Measurements from ENCODE around the gene HSPA5. TPM values are rescaled to one million over a fixed set of nuclear protein-coding genes. Genes with fewer than 3 reads are reported as not detected.
"Not testable (repeated sequence)": the region's sequence is repeated elsewhere in the genome, so short reads cannot be mapped to it uniquely, and the experiment has no call there.

The HSPA5 gene
- total and polyA plus RNA-seq, 5 experiments from 2014 or later, result 94.6 to 162 (median 130) TPM

DNA sequence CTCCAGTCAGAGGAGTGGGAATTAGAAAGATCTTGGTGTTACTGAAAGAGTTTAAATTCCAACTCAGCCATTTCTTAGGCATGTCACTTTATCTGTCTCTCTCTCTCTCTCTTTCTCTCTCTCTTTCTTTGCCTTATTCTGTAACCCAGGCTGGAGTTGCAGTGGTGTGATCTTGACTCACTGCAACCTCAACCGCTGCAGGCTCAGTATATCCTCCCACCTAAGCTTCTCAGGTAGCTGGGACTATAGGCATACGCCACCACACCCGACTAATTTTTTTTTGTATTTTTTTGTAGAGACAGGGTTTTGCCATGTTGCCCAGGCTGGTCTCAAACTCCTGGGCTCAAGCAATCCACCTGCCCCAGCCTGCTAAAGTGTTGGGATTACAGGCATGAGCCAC lies 22.5 kb downstream of the HSPA5 start:
- Mint-ChIP-seq H3K36me3 (peaks cover 0 to 69% (median 28%) of the 10 kb centered on the region in 3 donors), H3K9me3 (no peaks in the 10 kb centered on the region), H3K27me3 (no peaks in the 10 kb centered on the region), H3K4me3 (no peak overlapping the region), H3K27ac (peak overlapping the region in 3 of 10 donors; percentile 33 to 76 (median 50)), H3K4me1 (peaks cover 0 to 11% (median 1%) of the 10 kb centered on the region in 4 donors)
- DNase-seq (no peak), ATAC-seq (no peak)
- POLR2A ChIA-PET, result no interaction called here

DNA sequence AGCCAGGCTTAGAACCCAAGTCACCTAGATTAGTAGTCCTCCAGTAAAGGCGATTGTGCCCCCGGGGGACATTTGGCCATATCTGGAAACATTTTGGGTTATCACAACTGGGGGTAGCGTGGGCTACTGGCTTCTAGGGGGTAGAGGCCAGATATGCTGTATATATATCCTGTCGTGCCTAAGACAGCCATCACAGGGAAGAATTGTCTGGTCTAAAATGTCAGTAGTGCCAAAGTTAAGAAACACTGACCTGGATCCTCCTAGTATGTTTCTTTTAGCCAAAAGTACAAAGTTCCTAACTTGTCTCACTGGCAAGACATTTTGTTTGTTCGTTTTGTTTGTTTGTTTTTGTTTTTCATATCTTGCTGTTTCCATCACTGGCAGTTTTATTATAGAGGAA lies 27.0 kb downstream of the HSPA5 start:
- Mint-ChIP-seq H3K36me3 (peaks cover 4 to 77% (median 35%) of the 10 kb centered on the region in 3 donors), H3K27ac (peak overlapping the region in 2 of 10 donors; percentile 4 to 17), H3K4me1 (peaks cover 0 to 15% (median 1%) of the 10 kb centered on the region in 4 donors), H3K27me3 (no peaks in the 10 kb centered on the region), H3K9me3 (no peaks in the 10 kb centered on the region), H3K4me3 (no peak overlapping the region)
- no peak for ATAC-seq
- no peak for DNase-seq
- POLR2A ChIA-PET, result no interaction called here

DNA sequence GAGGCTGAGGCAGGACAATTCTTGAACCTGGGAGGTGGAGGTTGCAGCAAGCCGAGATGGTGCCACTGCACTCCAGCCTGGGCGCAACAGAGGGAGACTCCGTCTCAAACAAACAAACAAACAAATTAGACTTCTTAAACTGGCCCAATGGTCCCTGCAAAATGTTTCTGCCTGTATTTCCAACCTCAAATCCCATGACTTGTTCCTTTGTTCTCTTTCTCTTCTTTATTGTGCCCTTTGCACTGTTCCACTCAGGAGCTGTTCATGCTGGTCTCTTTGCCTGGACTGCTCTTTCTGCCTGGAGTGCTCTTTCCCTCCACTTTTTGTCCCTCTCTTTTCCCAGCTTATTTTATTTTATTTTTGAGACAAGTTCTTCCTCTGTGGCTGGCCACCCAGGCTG lies 36.7 kb downstream of the HSPA5 start:
- Mint-ChIP-seq H3K27me3 (no peaks in the 10 kb centered on the region), H3K36me3 (peaks cover 5 to 66% (median 18%) of the 10 kb centered on the region in 3 donors), H3K9me3 (no peaks in the 10 kb centered on the region), H3K4me3 (no peak overlapping the region), H3K27ac (peak overlapping the region in 5 of 10 donors; percentile 42 to 86 (median 71)), H3K4me1 (peaks cover 24 to 35% (median 25%) of the 10 kb centered on the region in 4 donors)
- DNase-seq, result no peak
- POLR2A ChIA-PET, result interaction anchor here (0.5 to 7.4 kb wide), 4 partner anchors 10 to 43 kb away, joined by 3 to 80 read pairs (median 5); partner anchors contain the start of gene HSPA5
- no peak for ATAC-seq

DNA sequence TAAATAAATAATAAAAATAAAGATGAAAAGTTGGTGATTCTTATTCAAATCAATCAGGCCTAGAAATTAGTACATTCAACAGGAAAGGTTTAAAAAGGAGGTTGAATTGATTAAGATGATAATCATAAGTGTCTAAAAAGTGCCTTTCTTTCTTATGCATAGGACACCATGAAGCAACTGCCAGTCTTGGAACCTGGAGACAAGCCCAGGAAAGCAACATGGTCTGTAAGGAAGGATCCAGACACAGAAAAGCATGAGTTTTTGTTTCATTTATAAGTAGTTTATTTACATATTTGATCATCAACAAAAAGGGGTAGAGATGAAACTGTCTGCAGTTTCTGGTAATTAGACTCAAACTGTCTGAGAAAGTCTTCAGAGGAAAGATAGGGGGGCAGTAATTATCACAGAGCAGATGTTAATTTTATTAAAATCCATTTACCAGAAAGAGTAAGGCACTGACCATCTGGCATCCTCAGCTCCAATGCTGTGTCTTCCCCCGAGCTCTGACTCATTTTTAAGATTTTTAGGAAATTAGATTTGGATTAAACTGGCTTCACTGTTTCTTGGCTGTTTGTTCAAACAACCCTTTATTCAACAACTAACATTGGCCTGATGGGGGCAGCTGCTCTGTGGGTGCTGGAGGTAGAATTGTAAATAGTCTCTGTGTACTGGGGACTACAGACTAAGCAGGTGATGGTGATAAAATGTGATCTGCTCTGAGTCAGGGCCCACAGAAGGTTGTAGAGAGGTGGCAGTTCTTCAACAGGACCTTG lies 38.1 kb downstream of the HSPA5 start:
- no peak for ATAC-seq
- Mint-ChIP-seq H3K9me3 (no peaks in the 10 kb centered on the region), H3K4me3 (no peak overlapping the region), H3K4me1 (peaks cover 23 to 45% (median 33%) of the 10 kb centered on the region in 4 donors), H3K36me3 (peaks cover 5 to 52% (median 13%) of the 10 kb centered on the region in 3 donors), H3K27ac (peak overlapping the region in 6 of 10 donors; percentile 3 to 57 (median 24)), H3K27me3 (no peaks in the 10 kb centered on the region)
- DNase-seq, result no peak
- POLR2A ChIA-PET, result interaction anchor here (2.0 to 7.4 kb wide), 3 partner anchors 8 to 39 kb away, joined by 6 to 80 read pairs (median 64); partner anchors contain the start of genes HSPA5 and PPP6C

DNA sequence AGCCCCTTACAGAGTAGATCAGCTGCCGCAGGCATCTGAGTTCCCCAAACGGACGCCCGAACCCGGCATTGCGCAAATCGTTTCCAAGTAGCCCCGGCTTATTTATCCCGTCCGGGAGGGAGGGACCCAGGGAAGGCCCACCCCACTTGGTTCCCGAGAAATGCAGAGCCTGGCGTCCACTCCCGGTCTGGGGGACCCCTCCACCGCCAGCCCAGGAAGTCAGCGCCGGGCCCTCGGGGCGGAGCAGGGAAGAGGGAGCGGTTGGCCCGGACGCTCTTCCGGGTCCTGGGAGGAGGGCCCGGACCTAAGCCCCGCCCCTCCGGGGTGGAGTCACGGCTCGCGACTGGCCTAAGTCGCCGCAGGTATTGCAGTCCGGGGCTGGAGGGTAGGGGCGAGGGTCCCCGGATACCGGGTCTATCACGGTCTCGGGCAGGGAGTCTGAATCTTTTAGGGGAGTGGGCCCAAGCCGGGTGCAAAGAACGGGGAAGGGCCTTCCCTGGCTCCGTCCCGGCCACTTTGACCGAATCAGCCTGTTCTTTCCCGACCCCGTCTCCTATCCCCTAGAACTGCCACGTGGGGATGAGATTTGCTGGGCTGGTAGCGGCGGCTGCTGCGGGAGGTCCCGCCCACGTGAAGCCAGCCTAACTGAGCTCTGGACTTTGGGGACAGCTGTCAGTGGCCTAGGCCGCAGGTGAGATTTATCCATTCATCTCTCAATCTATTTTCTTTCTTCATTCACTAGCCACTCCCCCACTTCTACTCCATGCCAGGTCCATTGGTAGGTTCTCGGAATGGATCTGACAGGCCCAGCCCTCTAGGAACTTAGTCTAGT lies 40.7 kb downstream of the HSPA5 start, which contains the start of gene RABEPK:
RABEPK (plus strand) TSS at position 327 of the 832 bp plus-strand sequence. CDS start 2,472 bp downstream, outside the sequence.
- peaks cover 0 to 26% (median 6%) of the 10 kb centered on the region in 3 donors for H3K36me3 Mint-ChIP-seq
- H3K4me1 Mint-ChIP-seq, result peaks cover 26 to 62% (median 50%) of the 10 kb centered on the region in 4 donors
- no peaks in the 10 kb centered on the region for H3K27me3 Mint-ChIP-seq
- peak within 1 kb of the TSS; percentile 86 to 97 (median 94) for H3K27ac Mint-ChIP-seq
- DNase-seq, result peak; percentile 69 to 91 (median 86)
- POLR2A ChIA-PET, result interaction anchor here (0.8 to 7.4 kb wide), 6 partner anchors 10 to 259 kb away, joined by 5 to 80 read pairs (median 6); partner anchors contain the start of genes GOLGA1, HSPA5 and PPP6C
- H3K4me3 Mint-ChIP-seq, result peak within 1 kb of the TSS; percentile 88 to 97 (median 93)
- ATAC-seq, result peak; percentile 93 to 95
- H3K9me3 Mint-ChIP-seq, result no peaks in the 10 kb centered on the region

DNA sequence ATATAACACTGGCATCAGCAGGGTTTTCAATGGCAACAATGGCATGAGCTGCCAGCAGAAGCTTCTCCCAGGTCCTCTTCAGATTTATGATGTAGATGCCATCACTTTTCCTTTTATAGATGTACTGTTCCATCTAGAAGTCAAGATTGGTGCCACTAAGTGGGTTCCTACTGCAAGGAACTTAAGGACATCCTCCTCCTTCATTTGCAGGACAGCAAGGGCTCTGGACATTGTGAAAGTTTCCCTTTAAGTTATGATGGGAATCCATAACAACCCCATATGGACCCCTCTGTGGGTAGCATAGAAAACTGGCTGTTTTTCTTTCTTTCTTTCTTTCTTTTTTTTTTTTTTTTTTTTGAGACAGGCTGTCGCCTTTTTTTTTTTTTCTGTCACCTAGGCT lies 45.6 kb downstream of the HSPA5 start:
- POLR2A ChIA-PET, result interaction anchor here (0.7 to 10.9 kb wide), 8 partner anchors 9 to 254 kb away, joined by 3 to 133 read pairs (median 4); partner anchors contain the start of genes GAPVD1, GOLGA1 and HSPA5
- H3K27ac Mint-ChIP-seq, result peak overlapping the region; percentile 86 to 99 (median 98)
- peak in 1 of 10 donors; percentile 49 for DNase-seq
- peaks cover 22 to 78% (median 71%) of the 10 kb centered on the region in 4 donors for H3K4me1 Mint-ChIP-seq
- not testable (repeated sequence) for H3K27me3 Mint-ChIP-seq, ATAC-seq, H3K9me3 Mint-ChIP-seq, H3K36me3 Mint-ChIP-seq
- peak overlapping the region; percentile 74 to 94 (median 88) for H3K4me3 Mint-ChIP-seq

DNA sequence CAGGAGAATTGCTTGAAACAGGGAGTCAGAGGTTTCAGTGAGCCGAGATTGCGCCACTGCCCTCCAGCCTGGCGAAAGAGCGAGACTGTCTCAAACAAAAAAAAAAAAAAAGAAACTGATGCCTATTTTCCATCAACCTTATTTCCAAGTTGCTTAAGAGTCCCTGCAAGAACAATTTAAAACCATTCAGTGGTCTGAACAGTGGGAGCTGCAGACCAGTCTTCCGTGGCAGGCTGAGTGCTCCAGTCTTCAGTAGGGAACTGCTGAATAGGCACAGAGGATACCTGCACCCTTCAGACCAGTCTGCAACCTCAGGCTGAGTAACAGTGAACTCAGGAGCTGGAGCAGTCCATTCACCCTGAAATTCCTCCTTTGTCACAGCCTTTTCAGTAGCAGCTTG lies 46.7 kb downstream of the HSPA5 start:
- H3K9me3 Mint-ChIP-seq, DNase-seq, H3K27me3 Mint-ChIP-seq, H3K36me3 Mint-ChIP-seq, ATAC-seq: not testable (repeated sequence)
- Mint-ChIP-seq H3K4me3 (peak overlapping the region; percentile 74 to 94 (median 88)), H3K27ac (peak overlapping the region; percentile 86 to 99 (median 98)), H3K4me1 (peaks cover 20 to 83% (median 75%) of the 10 kb centered on the region in 4 donors)
- POLR2A ChIA-PET, result interaction anchor here (0.6 to 10.9 kb wide), 9 partner anchors 10 to 253 kb away, joined by 3 to 133 read pairs (median 4); partner anchors contain the start of genes GAPVD1, GOLGA1 and HSPA5

DNA sequence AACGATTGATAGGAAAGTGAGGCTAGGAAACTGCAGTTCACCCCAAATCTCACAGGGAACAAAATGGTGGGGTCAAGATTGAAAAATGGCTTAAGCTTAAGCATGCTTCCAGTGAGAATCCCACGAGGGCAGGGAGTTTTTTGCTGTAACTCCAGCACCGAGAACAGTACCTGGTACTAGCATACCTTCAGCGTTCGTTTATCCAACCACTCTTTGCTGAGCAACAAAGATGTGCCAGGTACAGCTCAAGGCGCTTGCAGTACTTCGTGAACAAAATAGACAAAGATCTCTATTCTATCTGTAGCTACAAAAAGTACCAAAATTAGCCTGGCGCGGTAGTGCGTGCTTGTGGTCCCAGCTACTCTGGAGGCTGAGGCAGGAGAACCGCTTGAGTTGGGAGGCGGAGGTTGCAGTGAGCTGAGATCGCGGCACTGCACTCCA lies 50.8 kb downstream of the HSPA5 start:
- peak overlapping the region; percentile 89 to 97 (median 96) for H3K27ac Mint-ChIP-seq
- ATAC-seq, result peak; percentile 2 to 3
- POLR2A ChIA-PET, result interaction anchor here (0.6 to 10.9 kb wide), 8 partner anchors 10 to 249 kb away, joined by 3 to 133 read pairs (median 3); partner anchors contain the start of genes GAPVD1, GOLGA1, HSPA5 and RABEPK
- peak overlapping the region; percentile 92 to 98 (median 96) for H3K4me3 Mint-ChIP-seq
- peaks cover 20 to 80% (median 69%) of the 10 kb centered on the region in 4 donors for H3K4me1 Mint-ChIP-seq
- H3K9me3 Mint-ChIP-seq, result no peaks in the 10 kb centered on the region
- no peaks in the 10 kb centered on the region for H3K27me3 Mint-ChIP-seq
- DNase-seq, result peak in 2 of 10 donors; percentile 17 to 35
- peaks cover 0 to 19% (median 2%) of the 10 kb centered on the region in 3 donors for H3K36me3 Mint-ChIP-seq

DNA sequence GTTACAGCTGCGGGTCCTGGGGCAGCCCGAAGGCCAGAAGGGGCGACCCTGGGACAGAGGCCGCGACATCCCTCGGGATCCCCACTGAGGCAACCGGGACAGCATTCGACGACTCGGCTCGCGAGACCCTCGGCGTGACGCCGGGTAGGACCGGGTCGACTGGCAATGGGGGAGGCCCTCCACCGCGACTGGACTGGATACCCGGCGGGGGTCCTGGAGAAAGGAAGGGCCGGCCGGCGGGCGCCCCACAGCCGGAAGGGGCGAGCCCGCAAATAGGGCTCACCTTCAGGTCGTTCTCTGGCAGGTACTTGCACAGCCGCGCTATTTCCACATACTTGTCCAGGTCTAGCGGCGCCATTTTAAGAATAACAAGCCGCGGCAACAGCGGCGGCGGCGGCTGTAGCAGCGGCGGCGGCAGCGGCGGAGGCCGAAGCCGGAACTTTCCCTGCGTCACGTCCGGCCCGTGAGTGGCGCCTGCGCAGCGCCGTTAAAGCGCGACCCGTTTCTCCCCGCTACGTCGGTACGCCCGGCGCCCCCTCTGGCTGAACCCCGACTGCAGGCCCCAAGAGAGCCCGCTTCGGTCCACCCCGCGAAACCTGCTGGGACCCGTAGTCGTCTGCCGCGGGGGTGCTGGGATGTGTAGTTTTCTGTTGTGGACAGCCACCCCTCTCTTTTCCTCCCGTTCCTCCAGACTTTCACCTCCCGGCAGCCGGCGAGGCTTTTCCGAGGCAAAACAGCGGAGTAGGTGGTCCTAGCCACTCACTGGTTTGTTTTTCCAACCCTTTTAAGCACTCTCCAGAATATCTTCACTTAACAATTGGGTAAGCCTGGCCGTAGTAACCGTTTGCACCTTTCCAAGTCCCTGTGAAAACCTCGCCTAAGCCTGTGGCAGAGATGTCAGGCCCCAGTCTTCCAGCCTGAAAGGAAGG lies 51.5 kb downstream of the HSPA5 start, which contains the start of gene PPP6C:
PPP6C (minus strand) TSS at position 443 of the 929 bp plus-strand sequence; CDS start at position 358, 85 bp downstream.
- peak; percentile 93 to 98 (median 96) for DNase-seq
- H3K36me3 Mint-ChIP-seq, result peaks cover 0 to 25% (median 2%) of the 10 kb centered on the region in 3 donors
- ATAC-seq, result peak; percentile 92
- peak within 1 kb of the TSS; percentile 89 to 97 (median 96) for H3K27ac Mint-ChIP-seq
- H3K27me3 Mint-ChIP-seq, result no peaks in the 10 kb centered on the region
- peak within 1 kb of the TSS; percentile 92 to 98 (median 96) for H3K4me3 Mint-ChIP-seq
- H3K9me3 Mint-ChIP-seq, result no peaks in the 10 kb centered on the region
- peaks cover 20 to 79% (median 66%) of the 10 kb centered on the region in 4 donors for H3K4me1 Mint-ChIP-seq
- POLR2A ChIA-PET, result interaction anchor here (0.6 to 10.9 kb wide), 5 partner anchors 11 to 248 kb away, joined by 3 to 133 read pairs (median 5); partner anchors contain the start of genes GOLGA1, HSPA5 and RABEPK

DNA sequence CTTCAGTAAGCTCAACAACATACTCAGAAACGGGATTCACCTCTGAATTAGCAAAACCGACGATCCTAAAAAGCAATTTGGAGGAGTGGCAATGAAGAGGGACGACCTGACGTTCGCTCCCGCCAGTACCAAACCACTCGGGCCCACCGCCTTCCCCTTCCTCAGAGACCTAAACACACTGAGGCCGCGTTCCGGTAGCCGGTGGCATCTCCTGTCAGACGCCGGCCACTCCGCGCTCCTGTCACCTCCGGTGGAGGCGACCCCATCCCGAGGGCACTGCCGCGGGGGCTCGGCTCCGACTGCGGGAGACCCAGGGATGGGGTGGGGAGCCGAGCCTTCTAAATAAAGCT lies 52.2 kb downstream of the HSPA5 start:
- H3K9me3 Mint-ChIP-seq, result no peaks in the 10 kb centered on the region
- H3K4me3 Mint-ChIP-seq, result peak overlapping the region; percentile 92 to 98 (median 96)
- peaks cover 19 to 76% (median 64%) of the 10 kb centered on the region in 4 donors for H3K4me1 Mint-ChIP-seq
- peak overlapping the region; percentile 86 to 97 (median 95) for H3K27ac Mint-ChIP-seq
- no peaks in the 10 kb centered on the region for H3K27me3 Mint-ChIP-seq
- peaks cover 0 to 30% (median 5%) of the 10 kb centered on the region in 3 donors for H3K36me3 Mint-ChIP-seq
- POLR2A ChIA-PET, result interaction anchor here (5.7 to 10.9 kb wide), 2 partner anchors 11 to 53 kb away, joined by 64 to 133 read pairs; partner anchors contain the start of genes HSPA5 and RABEPK
- ATAC-seq, result peak; percentile 4 to 6
- DNase-seq, result peak in 4 of 10 donors; percentile 16 to 37 (median 32)

Measured in naive thymus-derived CD8-positive, alpha-beta T cell (primary cell).